ENCODE data around the gene ERBB4. TPM values are rescaled to one million over a fixed set of nuclear protein-coding genes. Genes with fewer than 3 reads are reported as not detected.

ERBB4 gene
- total RNA-seq, 1 experiment from 2014 or later, result 0.15 TPM

- Histone ChIP-seq H3K9me3 (ENCODE audit: control insufficient read depth, insufficient read depth, low read depth, low read length) (no peaks in the 10 kb centered on the region), H3K4me1 (ENCODE audit: control insufficient read depth, insufficient read depth, low read length) (no peaks in the 10 kb centered on the region), H3K4me3 (ENCODE audit: low read depth in 2 of 2, low read length in 2 of 2) (no peak overlapping the region), H3K27me3 (ENCODE audit: control insufficient read depth, insufficient read depth, low read length) (no peaks in the 10 kb centered on the region), H3K36me3 (ENCODE audit: control insufficient read depth, insufficient read depth, low read length) (no peaks in the 10 kb centered on the region), H3K27ac (ENCODE audit: low read length) (no peak overlapping the region)
- ChIA-PET POLR2A (no interaction called here), CTCF (no interaction called here)
- intact Hi-C loops (cut with micrococcal nuclease; ENCODE audit: unreplicated experiment) (no loop called here), in situ Hi-C loops (cut with HindIII; ENCODE audit: low pct_unique_long_range_greater_than_20kb, low sequenced_read_pairs) (no loop called here)
- no peak for TF ChIP-seq SIN3A (IDR thresholded peaks at IDR 0.05; ENCODE audit: borderline replicate concordance, insufficient read depth, low read depth, low read length)
- TF ChIP-seq POLR2AphosphoS5 (IDR thresholded peaks at IDR 0.05; ENCODE audit: low read depth, low read length), result no peak
- no peak for TF ChIP-seq TCF7L2 (IDR thresholded peaks at IDR 0.05; ENCODE audit: low read depth, low read length)
- no peak for TF ChIP-seq REST (IDR thresholded peaks at IDR 0.05; ENCODE audit: insufficient read depth in 1 of 2, low read depth in 2 of 2, low read length in 1 of 2)
- TF ChIP-seq CTCF (IDR thresholded peaks at IDR 0.05), result no peak
- DNase-seq (ENCODE audit: low read depth, low spot score) (no peak), ATAC-seq (no peak)
- no TSS peak for BruUV-seq (replicated peaks)
Measured at GRCh38 chr2:212484563-212485080, 54.0 kb downstream of the ERBB4 start.

- no peaks in the 10 kb centered on the region for H3K4me1 ChIP-seq (ENCODE audit: control insufficient read depth, insufficient read depth, low read length)
- CTCF ChIA-PET, result no interaction called here
- no peak overlapping the region for H3K27ac ChIP-seq (ENCODE audit: low read length)
- POLR2A ChIA-PET, result no interaction called here
- no peak for ATAC-seq
- in situ Hi-C loops (cut with HindIII; ENCODE audit: low pct_unique_long_range_greater_than_20kb, low sequenced_read_pairs), result no loop called here
- no peak for DNase-seq (ENCODE audit: low read depth, low spot score)
- no TSS peak for BruUV-seq (replicated peaks)
- intact Hi-C loops (cut with micrococcal nuclease; ENCODE audit: unreplicated experiment), result no loop called here
- TF ChIP-seq CTCF (IDR thresholded peaks at IDR 0.05) (no peak), TCF7L2 (IDR thresholded peaks at IDR 0.05; ENCODE audit: low read depth, low read length) (no peak), SIN3A (IDR thresholded peaks at IDR 0.05; ENCODE audit: borderline replicate concordance, insufficient read depth, low read depth, low read length) (no peak)
- no peaks in the 10 kb centered on the region for H3K36me3 ChIP-seq (ENCODE audit: control insufficient read depth, insufficient read depth, low read length)
- no peak overlapping the region for H3K4me3 ChIP-seq (ENCODE audit: low read depth in 2 of 2, low read length in 2 of 2)
- H3K27me3 ChIP-seq (ENCODE audit: control insufficient read depth, insufficient read depth, low read length), result no peaks in the 10 kb centered on the region
- no peaks in the 10 kb centered on the region for H3K9me3 ChIP-seq (ENCODE audit: control insufficient read depth, insufficient read depth, low read depth, low read length)
Measured at GRCh38 chr2:212480447-212480846, 58.2 kb downstream of the ERBB4 start.
